Osteoblast (primary cell): ENCODE measurements around the gene VPS37B. TPM values are rescaled to one million over a fixed set of nuclear protein-coding genes. Genes with fewer than 3 reads are reported as not detected.

Experiments used
- DNase-seq: peaks from one replicate; pipeline ENCODE4 v3.0.0; 2011; ENCODE audit warnings: low spot score, mixed read lengths; ENCODE audit not compliant: insufficient read length; ENCODE audit errors: missing footprints
- H2AFZ ChIP-seq: 2 replicates; pipeline ENCODE4 v1.6.0; 2011; ENCODE audit warnings: mild to moderate bottlenecking, low read length
- H3K27ac ChIP-seq: 2 replicates; pipeline ENCODE4 v1.5.1; 2011; ENCODE audit warnings: mild to moderate bottlenecking, low read depth, low read length, moderate library complexity
- H3K27me3 ChIP-seq: 2 replicates; pipeline ENCODE4 v1.6.0; 2012; ENCODE audit warnings: mild to moderate bottlenecking, control low read depth, inconsistent platforms, low read length, moderate library complexity; ENCODE audit not compliant: insufficient read depth
- H3K36me3 ChIP-seq: 2 replicates; pipeline ENCODE4 v1.5.1; 2011; ENCODE audit warnings: mild to moderate bottlenecking, low read length, control low read depth, moderate library complexity; ENCODE audit not compliant: insufficient read depth
- H3K4me1 ChIP-seq: 2 replicates; pipeline ENCODE4 v1.5.1; 2011; ENCODE audit warnings: mild to moderate bottlenecking, low read length, control low read depth, moderate library complexity; ENCODE audit not compliant: insufficient read depth
- H3K4me2 ChIP-seq: 2 replicates; pipeline ENCODE4 v1.6.0; 2011; ENCODE audit warnings: mild to moderate bottlenecking, low read length; ENCODE audit not compliant: insufficient read depth
- H3K4me3 ChIP-seq: fragments of 200-600 bp; sonication (generic); 3 replicates; pipeline ENCODE4 v1.5.1; 2012; ENCODE audit warnings: mild to moderate bottlenecking, low read length, inconsistent platforms; ENCODE audit not compliant: insufficient read depth
- H3K79me2 ChIP-seq: 2 replicates; pipeline ENCODE4 v1.6.0; 2012; ENCODE audit warnings: mild to moderate bottlenecking, low read length, control low read depth, inconsistent platforms; ENCODE audit not compliant: insufficient read depth
- H3K9me3 ChIP-seq: 2 replicates; pipeline ENCODE4 v1.5.1; 2011; ENCODE audit warnings: low read depth, low read length, control low read depth
- H4K20me1 ChIP-seq: 2 replicates; pipeline ENCODE4 v1.6.0; 2012; ENCODE audit warnings: mild to moderate bottlenecking, low read length, control low read depth; ENCODE audit not compliant: insufficient read depth
- CTCF ChIP-seq: IDR thresholded peaks from 2 replicates; pipeline ENCODE4 v1.5.1; 2011; ENCODE audit warnings: mild to moderate bottlenecking, low read depth, low read length, moderate library complexity; ENCODE audit errors: extremely low read depth
- total RNA-seq: library from RNA; depleted of rRNA; stranded (reverse); fragments of >200 nt; gene quantifications from 2 replicates; pipeline ENCODE4 v1.2.3, GENCODE V29; 2012

The VPS37B gene
- total RNA-seq, 1 donor: 19.2 TPM

GRCh38 chr12:122841544-122842321 is 54.2 kb downstream of the VPS37B start:
- TF ChIP-seq CTCF: no peak
- DNase-seq: peak; percentile 99
- peak overlapping the region; percentile 13 for H3K4me2 ChIP-seq
- no peaks in the 10 kb centered on the region for H3K27me3 ChIP-seq
- no peak overlapping the region for H3K27ac ChIP-seq
- H4K20me1 ChIP-seq: no peaks in the 10 kb centered on the region
- no peaks in the 10 kb centered on the region for H3K36me3 ChIP-seq
- H3K9me3 ChIP-seq: no peaks in the 10 kb centered on the region
- H3K4me1 ChIP-seq: peaks cover 11% of the 10 kb centered on the region
- H2AFZ ChIP-seq: no peak overlapping the region
- no peak overlapping the region for H3K4me3 ChIP-seq
- peaks cover 6% of the 10 kb centered on the region for H3K79me2 ChIP-seq

DNA sequence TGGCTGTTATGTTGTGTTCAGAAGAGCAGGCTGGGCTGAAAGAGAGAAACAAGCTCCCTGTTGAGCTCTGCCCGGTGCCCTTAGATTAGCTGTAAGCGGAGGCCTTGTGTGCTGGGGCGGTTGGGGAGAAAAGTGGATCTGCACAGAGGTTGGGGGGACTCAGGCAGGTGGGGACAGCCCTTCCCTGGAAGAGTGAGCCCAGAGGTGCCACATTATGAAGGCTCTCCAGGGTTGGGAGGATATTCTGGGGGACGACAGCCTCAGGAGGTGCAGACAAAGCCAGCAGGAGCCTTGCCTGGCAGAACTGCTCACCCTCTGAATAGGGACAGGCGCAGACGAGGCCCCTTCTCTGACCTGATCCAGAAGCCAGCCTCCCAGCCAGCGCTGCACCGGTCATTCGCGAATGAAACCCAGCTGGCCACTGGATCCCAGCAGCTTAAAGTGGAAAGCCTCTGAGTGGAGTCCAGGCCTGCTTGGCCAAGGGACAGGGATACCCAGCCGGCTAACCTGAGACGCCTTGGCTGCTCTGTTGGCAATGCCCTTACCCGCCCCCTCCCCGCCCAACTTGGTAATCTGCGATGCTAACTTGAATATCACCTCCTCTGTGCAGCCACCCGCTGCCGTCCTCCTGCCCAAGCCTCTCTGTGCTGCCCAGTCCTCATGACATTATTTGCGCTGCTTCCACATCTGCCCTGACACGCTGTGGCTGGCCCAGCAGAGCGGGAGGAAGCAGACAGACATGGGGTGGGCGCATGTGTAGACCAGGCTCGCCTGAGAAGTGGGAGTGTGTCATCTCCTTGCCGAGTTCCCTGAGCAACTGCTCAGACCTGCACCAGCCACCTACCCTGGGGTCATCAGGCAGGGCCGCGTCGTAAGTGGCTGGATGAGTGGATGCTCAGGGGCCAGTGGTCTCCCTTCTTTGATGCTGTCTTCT is 55.1 kb downstream of the VPS37B start:
- Histone ChIP-seq H3K27me3 (no peaks in the 10 kb centered on the region), H3K4me2 (peak overlapping the region; percentile 13), H2AFZ (no peak overlapping the region), H3K36me3 (no peaks in the 10 kb centered on the region), H4K20me1 (no peaks in the 10 kb centered on the region), H3K79me2 (peaks cover 6% of the 10 kb centered on the region), H3K27ac (no peak overlapping the region), H3K4me3 (no peak overlapping the region), H3K4me1 (peaks cover 17% of the 10 kb centered on the region), H3K9me3 (no peaks in the 10 kb centered on the region)
- peak; percentile 90 for DNase-seq
- no peak for TF ChIP-seq CTCF

DNA sequence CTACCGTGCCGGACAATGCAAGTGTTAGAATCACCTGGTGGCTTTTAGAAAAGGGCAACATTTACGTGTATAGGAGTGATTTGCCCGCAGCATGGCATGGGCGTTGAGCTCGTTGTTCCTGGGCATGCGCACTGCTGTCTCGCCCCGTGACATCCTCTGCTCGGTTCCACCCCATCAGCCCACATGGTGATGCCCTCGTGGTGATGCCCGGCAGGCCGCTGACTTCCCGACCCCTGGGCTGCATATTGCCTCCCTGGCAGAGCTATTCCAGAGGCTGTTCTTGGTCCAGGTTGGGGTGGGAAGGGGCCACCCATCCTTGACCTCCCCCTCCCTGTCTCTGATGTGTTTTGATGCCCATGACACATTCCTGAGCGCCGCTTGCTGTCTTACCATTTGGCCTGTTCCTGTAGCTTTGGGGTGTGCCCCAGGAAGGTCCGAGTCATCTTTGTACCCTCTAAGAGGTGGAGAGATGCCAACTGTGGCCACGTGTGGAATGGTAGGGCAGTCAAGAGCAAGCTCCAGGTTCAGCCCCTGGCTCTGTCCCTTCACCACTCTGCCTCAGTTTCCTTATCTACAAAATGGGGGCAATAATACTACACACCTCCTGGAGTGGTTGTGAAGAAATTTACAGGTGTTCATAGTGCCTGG is 55.9 kb downstream of the VPS37B start:
- no peaks in the 10 kb centered on the region for H3K36me3 ChIP-seq
- no peaks in the 10 kb centered on the region for H3K9me3 ChIP-seq
- H3K4me1 ChIP-seq: peaks cover 17% of the 10 kb centered on the region
- no peak overlapping the region for H2AFZ ChIP-seq
- no peak overlapping the region for H3K4me2 ChIP-seq
- no peaks in the 10 kb centered on the region for H4K20me1 ChIP-seq
- no peak overlapping the region for H3K4me3 ChIP-seq
- no peak overlapping the region for H3K27ac ChIP-seq
- peaks cover 6% of the 10 kb centered on the region for H3K79me2 ChIP-seq
- no peaks in the 10 kb centered on the region for H3K27me3 ChIP-seq
- no peak for TF ChIP-seq CTCF
- peak; percentile 85 for DNase-seq
